ENCODE results near the gene SERPINB5.

The SERPINB5 gene

GRCh38 chr18:63476668-63477067 lies at the start of gene SERPINB5:
Gene SERPINB5 (plus strand): TSS chr18:63476958. CDS start chr18:63484429, 7,471 bp downstream.
- H3K27ac ChIP-seq: peak within 1 kb of the TSS; percentile 87
- no peaks in the 10 kb centered on the region for H3K9me3 ChIP-seq (ENCODE audit: low read depth, low read length)
- DNase-seq (ENCODE audit: low read depth, low spot score): no peak
- H3K4me3 ChIP-seq: peak within 1 kb of the TSS; percentile 69
- peak within 1 kb of the TSS; percentile 51 for H3K9ac ChIP-seq (ENCODE audit: insufficient read length)
- H3K36me3 ChIP-seq (ENCODE audit: insufficient read depth, low read length): no peaks in the 10 kb centered on the region
- TF ChIP-seq EZH2 (IDR thresholded peaks at IDR 0.05) (no peak), FOXP2 (optimal IDR thresholded peaks at IDR 0.05; ENCODE audit: control extremely low read depth, extremely low read length, insufficient read depth) (no peak), POLR2AphosphoS5 (IDR thresholded peaks at IDR 0.05; ENCODE audit: borderline replicate concordance, low read depth, low read length) (no peak)

- H3K4me3 ChIP-seq: no peak overlapping the region
- no peak overlapping the region for H3K9ac ChIP-seq (ENCODE audit: insufficient read length)
- no peaks in the 10 kb centered on the region for H3K36me3 ChIP-seq (ENCODE audit: insufficient read depth, low read length)
- no peak overlapping the region for H3K27ac ChIP-seq
- no peaks in the 10 kb centered on the region for H3K9me3 ChIP-seq (ENCODE audit: low read depth, low read length)
- TF ChIP-seq EZH2 (IDR thresholded peaks at IDR 0.05): no peak
- no peak for TF ChIP-seq FOXP2 (optimal IDR thresholded peaks at IDR 0.05; ENCODE audit: control extremely low read depth, extremely low read length, insufficient read depth)
- TF ChIP-seq POLR2AphosphoS5 (IDR thresholded peaks at IDR 0.05; ENCODE audit: borderline replicate concordance, low read depth, low read length): no peak
- no peak for DNase-seq (ENCODE audit: low read depth, low spot score)
Observed at GRCh38 chr18:63427558-63427957, 49.2 kb upstream of the SERPINB5 start.

- DNase-seq (ENCODE audit: low read depth, low spot score): no peak
- H3K9ac ChIP-seq (ENCODE audit: insufficient read length): no peak overlapping the region
- TF ChIP-seq POLR2AphosphoS5 (IDR thresholded peaks at IDR 0.05; ENCODE audit: borderline replicate concordance, low read depth, low read length) (no peak), FOXP2 (optimal IDR thresholded peaks at IDR 0.05; ENCODE audit: control extremely low read depth, extremely low read length, insufficient read depth) (no peak), EZH2 (IDR thresholded peaks at IDR 0.05) (no peak)
Observed at GRCh38 chr18:63430526-63430925, 46.2 kb upstream of the SERPINB5 start.

GRCh38 chr18:63431180-63431579 lies 45.6 kb upstream of the SERPINB5 start:
- no peaks in the 10 kb centered on the region for H3K36me3 ChIP-seq (ENCODE audit: insufficient read depth, low read length)
- no peak overlapping the region for H3K4me3 ChIP-seq
- H3K9me3 ChIP-seq (ENCODE audit: low read depth, low read length): no peaks in the 10 kb centered on the region
- H3K27ac ChIP-seq: no peak overlapping the region
- DNase-seq (ENCODE audit: low read depth, low spot score): no peak
- no peak overlapping the region for H3K9ac ChIP-seq (ENCODE audit: insufficient read length)
- no peak for TF ChIP-seq FOXP2 (optimal IDR thresholded peaks at IDR 0.05; ENCODE audit: control extremely low read depth, extremely low read length, insufficient read depth)
- TF ChIP-seq POLR2AphosphoS5 (IDR thresholded peaks at IDR 0.05; ENCODE audit: borderline replicate concordance, low read depth, low read length): no peak
- TF ChIP-seq EZH2 (IDR thresholded peaks at IDR 0.05): no peak

More at GRCh38 chr18:63430526-63430925, 46.2 kb upstream of the SERPINB5 start:
- H3K9me3 ChIP-seq (ENCODE audit: low read depth, low read length): no peaks in the 10 kb centered on the region
- H3K27ac ChIP-seq: no peak overlapping the region
- H3K4me3 ChIP-seq: no peak overlapping the region
- no peaks in the 10 kb centered on the region for H3K36me3 ChIP-seq (ENCODE audit: insufficient read depth, low read length)

GRCh38 chr18:63433334-63433866 lies 43.4 kb upstream of the SERPINB5 start:
- Histone ChIP-seq H3K9ac (ENCODE audit: insufficient read length) (no peak overlapping the region), H3K9me3 (ENCODE audit: low read depth, low read length) (no peaks in the 10 kb centered on the region), H3K36me3 (ENCODE audit: insufficient read depth, low read length) (no peaks in the 10 kb centered on the region), H3K4me3 (no peak overlapping the region), H3K27ac (no peak overlapping the region)
- TF ChIP-seq EZH2 (IDR thresholded peaks at IDR 0.05) (no peak), FOXP2 (optimal IDR thresholded peaks at IDR 0.05; ENCODE audit: control extremely low read depth, extremely low read length, insufficient read depth) (no peak), POLR2AphosphoS5 (IDR thresholded peaks at IDR 0.05; ENCODE audit: borderline replicate concordance, low read depth, low read length) (no peak)
- no peak for DNase-seq (ENCODE audit: low read depth, low spot score)

GRCh38 chr18:63438181-63438580 lies 38.6 kb upstream of the SERPINB5 start:
- H3K27ac ChIP-seq: peak overlapping the region; percentile 36; the same call in 1 of the 2 replicates
- no peaks in the 10 kb centered on the region for H3K36me3 ChIP-seq (ENCODE audit: insufficient read depth, low read length)
- no peak for DNase-seq (ENCODE audit: low read depth, low spot score)
- H3K9ac ChIP-seq (ENCODE audit: insufficient read length): no peak overlapping the region
- H3K9me3 ChIP-seq (ENCODE audit: low read depth, low read length): no peaks in the 10 kb centered on the region
- no peak for TF ChIP-seq FOXP2 (optimal IDR thresholded peaks at IDR 0.05; ENCODE audit: control extremely low read depth, extremely low read length, insufficient read depth)
- TF ChIP-seq POLR2AphosphoS5 (IDR thresholded peaks at IDR 0.05; ENCODE audit: borderline replicate concordance, low read depth, low read length): no peak
- TF ChIP-seq EZH2 (IDR thresholded peaks at IDR 0.05): no peak
- H3K4me3 ChIP-seq: no peak overlapping the region

GRCh38 chr18:63439334-63439733 lies 37.4 kb upstream of the SERPINB5 start:
- Histone ChIP-seq H3K9me3 (ENCODE audit: low read depth, low read length) (no peaks in the 10 kb centered on the region), H3K4me3 (0 out of 2 replicates have a peak overlapping the region, but pooled peaks have one; percentile 47), H3K27ac (peak overlapping the region; percentile 77), H3K36me3 (ENCODE audit: insufficient read depth, low read length) (no peaks in the 10 kb centered on the region), H3K9ac (ENCODE audit: insufficient read length) (peak overlapping the region; percentile 35)
- peak; percentile 91 for DNase-seq (ENCODE audit: low read depth, low spot score)
- TF ChIP-seq FOXP2 (optimal IDR thresholded peaks at IDR 0.05; ENCODE audit: control extremely low read depth, extremely low read length, insufficient read depth) (peak; percentile 32), EZH2 (IDR thresholded peaks at IDR 0.05) (no peak), POLR2AphosphoS5 (IDR thresholded peaks at IDR 0.05; ENCODE audit: borderline replicate concordance, low read depth, low read length) (no peak)

GRCh38 chr18:63440219-63440618 lies 36.5 kb upstream of the SERPINB5 start:
- TF ChIP-seq POLR2AphosphoS5 (IDR thresholded peaks at IDR 0.05; ENCODE audit: borderline replicate concordance, low read depth, low read length): no peak
- no peak for TF ChIP-seq FOXP2 (optimal IDR thresholded peaks at IDR 0.05; ENCODE audit: control extremely low read depth, extremely low read length, insufficient read depth)
- no peak for TF ChIP-seq EZH2 (IDR thresholded peaks at IDR 0.05)
- no peak for DNase-seq (ENCODE audit: low read depth, low spot score)
- H3K4me3 ChIP-seq: no peak overlapping the region
- H3K9me3 ChIP-seq (ENCODE audit: low read depth, low read length): no peaks in the 10 kb centered on the region
- no peak overlapping the region for H3K9ac ChIP-seq (ENCODE audit: insufficient read length)
- no peaks in the 10 kb centered on the region for H3K36me3 ChIP-seq (ENCODE audit: insufficient read depth, low read length)
- no peak overlapping the region for H3K27ac ChIP-seq

GRCh38 chr18:63440881-63441280 lies 35.9 kb upstream of the SERPINB5 start:
- Histone ChIP-seq H3K27ac (no peak overlapping the region), H3K9me3 (ENCODE audit: low read depth, low read length) (no peaks in the 10 kb centered on the region), H3K4me3 (no peak overlapping the region), H3K9ac (ENCODE audit: insufficient read length) (no peak overlapping the region), H3K36me3 (ENCODE audit: insufficient read depth, low read length) (no peaks in the 10 kb centered on the region)
- DNase-seq (ENCODE audit: low read depth, low spot score): no peak
- TF ChIP-seq FOXP2 (optimal IDR thresholded peaks at IDR 0.05; ENCODE audit: control extremely low read depth, extremely low read length, insufficient read depth): no peak
- no peak for TF ChIP-seq POLR2AphosphoS5 (IDR thresholded peaks at IDR 0.05; ENCODE audit: borderline replicate concordance, low read depth, low read length)
- TF ChIP-seq EZH2 (IDR thresholded peaks at IDR 0.05): no peak

Data from SK-N-MC (cell line).